ENCODE data around the gene GC. TPM values are rescaled to one million over a fixed set of nuclear protein-coding genes. Genes with fewer than 3 reads are reported as not detected.
A peak's percentile ranks its signal among the peaks of the same experiment; 100 is the strongest.
"Not testable (repeated sequence)": the region's sequence is repeated elsewhere in the genome, so short reads cannot be mapped to it uniquely, and the experiment has no call there.

GC gene
- total and polyA plus RNA-seq, 10 of the 15 experiments (the other 5 are each of a cell fraction or from before 2014, with no cell fraction given), result 2.3 TPM; not detected in 9

DNA sequence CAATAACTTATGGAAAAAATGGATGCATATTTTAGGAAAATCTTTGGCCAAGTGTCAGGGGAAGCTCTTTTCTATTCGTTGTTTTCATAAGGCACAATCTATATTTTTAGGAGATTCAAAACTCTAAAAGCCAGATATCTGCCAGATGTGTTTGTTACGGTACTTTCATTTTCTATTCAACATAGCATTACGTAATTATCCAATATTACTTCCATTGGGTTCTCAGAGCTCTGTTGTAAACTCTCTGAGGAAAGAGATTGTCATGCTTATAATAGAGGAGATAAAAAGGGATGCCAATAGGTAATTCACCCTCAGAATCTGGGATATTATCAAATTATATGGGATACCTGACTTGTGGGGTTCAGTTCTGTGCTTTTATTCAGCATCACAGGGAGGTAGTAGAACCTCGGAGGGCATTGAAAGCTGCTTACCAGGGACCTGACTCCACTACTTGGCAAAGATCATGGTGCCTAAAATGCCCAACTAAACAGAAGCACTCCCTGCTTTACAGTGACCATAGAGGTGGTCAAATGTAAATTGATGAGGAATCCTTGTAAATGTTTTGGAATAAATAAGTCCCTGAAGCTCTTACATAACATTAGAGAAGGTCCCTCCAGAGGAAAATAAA lies 32.9 kb upstream of the GC start:
- no peak for TF ChIP-seq SREBF1 (IDR thresholded peaks at IDR 0.05; ENCODE audit: low read length)
- Histone ChIP-seq H3K4me3 (no peak overlapping the region), H3K4me2 (ENCODE audit: control insufficient read depth, insufficient read depth) (no peak overlapping the region), H2AFZ (ENCODE audit: control insufficient read depth, low read depth, low read length) (no peak overlapping the region), H3K4me1 (ENCODE audit: control insufficient read depth, insufficient read depth, low read length) (no peaks in the 10 kb centered on the region), H3K36me3 (ENCODE audit: control insufficient read depth in 2 of 2, insufficient read depth in 2 of 2, low read length in 1 of 2) (no peaks in the 10 kb centered on the region), H3K27ac (ENCODE audit: control insufficient read depth, insufficient read depth) (no peak overlapping the region), H3K9ac (ENCODE audit: control insufficient read depth, insufficient read depth, low read length) (no peak overlapping the region), H4K20me1 (ENCODE audit: control insufficient read depth, insufficient read depth) (no peaks in the 10 kb centered on the region), H3K27me3 (replicated peaks in 1 of 2; ENCODE audit: control insufficient read depth in 2 of 2, insufficient read depth in 2 of 2, low read length in 1 of 2) (no peaks in the 10 kb centered on the region), H3K79me2 (ENCODE audit: control insufficient read depth, insufficient read depth, low read length) (no peaks in the 10 kb centered on the region), H3K9me3 (replicated peaks; ENCODE audit: control insufficient read depth, insufficient read depth, low read length) (no peaks in the 10 kb centered on the region)
- intact Hi-C loops (cut with micrococcal nuclease; ENCODE audit: unreplicated experiment), result no loop called here
- no peak for DNase-seq (ENCODE audit: low read depth, low spot score)
- ChIA-PET CTCF (no interaction called here), RAD21 (ENCODE audit: unreplicated experiment) (no interaction called here), POLR2A (no interaction called here), SMC1A (ENCODE audit: uncharacterized antibody, unreplicated experiment) (interaction anchor here (1.5 kb wide), 1 partner anchor 12 kb away, joined by 7 read pairs; no protein-coding TSS in a partner anchor)
- 42% methylated on average over 4 of the region's 4 CpGs for WGBS (ENCODE audit: insufficient coverage, insufficient replicate concordance, low lambda C conversion rate, missing lambda C conversion rate)
- FAIRE-seq, result no peak
- no peak for ATAC-seq
- in situ Hi-C loops (cut with MboI), result no loop called here
- BruUV-seq (replicated peaks), result no TSS peak

- CTCF ChIA-PET, result no interaction called here
- 4% methylated on average over 2 of the region's 2 CpGs for WGBS (ENCODE audit: insufficient coverage, insufficient replicate concordance, low lambda C conversion rate, missing lambda C conversion rate)
- Histone ChIP-seq H3K4me1 (ENCODE audit: control insufficient read depth, insufficient read depth, low read length) (no peaks in the 10 kb centered on the region), H4K20me1 (ENCODE audit: control insufficient read depth, insufficient read depth) (no peaks in the 10 kb centered on the region), H3K9ac (ENCODE audit: control insufficient read depth, insufficient read depth, low read length) (no peak overlapping the region), H3K27ac (ENCODE audit: control insufficient read depth, insufficient read depth) (no peak overlapping the region), H3K9me3 (replicated peaks; ENCODE audit: control insufficient read depth, insufficient read depth, low read length) (no peaks in the 10 kb centered on the region), H3K36me3 (ENCODE audit: control insufficient read depth in 2 of 2, insufficient read depth in 2 of 2, low read length in 1 of 2) (no peaks in the 10 kb centered on the region), H3K27me3 (replicated peaks in 1 of 2; ENCODE audit: control insufficient read depth in 2 of 2, insufficient read depth in 2 of 2, low read length in 1 of 2) (no peaks in the 10 kb centered on the region), H3K4me3 (no peak overlapping the region), H3K79me2 (ENCODE audit: control insufficient read depth, insufficient read depth, low read length) (no peaks in the 10 kb centered on the region), H3K4me2 (ENCODE audit: control insufficient read depth, insufficient read depth) (no peak overlapping the region), H2AFZ (ENCODE audit: control insufficient read depth, low read depth, low read length) (no peak overlapping the region)
- no peak for TF ChIP-seq FOXM1 (IDR thresholded peaks at IDR 0.05; ENCODE audit: low read depth, low read length)
- TF ChIP-seq ATF7 (IDR thresholded peaks at IDR 0.05; ENCODE audit: low read depth), result no peak
- no peak for TF ChIP-seq HDGF (IDR thresholded peaks at IDR 0.05)
- TF ChIP-seq KAT2A (conservative IDR thresholded peaks at IDR 0.05; ENCODE audit: control insufficient read depth, low read depth, low read length), result no peak
- no peak for TF ChIP-seq RAD51 (IDR thresholded peaks at IDR 0.05)
- peak; percentile 77 for TF ChIP-seq REST (IDR thresholded peaks at IDR 0.05; ENCODE audit: low read depth, low read length)
- SMC1A ChIA-PET (ENCODE audit: uncharacterized antibody, unreplicated experiment), result no interaction called here
- intact Hi-C loops (cut with micrococcal nuclease; ENCODE audit: unreplicated experiment) (no loop called here), in situ Hi-C loops (cut with MboI) (no loop called here)
- ATAC-seq, result no peak
- no TSS peak for BruUV-seq (replicated peaks)
- no peak for DNase-seq (ENCODE audit: low read depth, low spot score)
- POLR2A ChIA-PET, result no interaction called here
- FAIRE-seq, result no peak
- RAD21 ChIA-PET (ENCODE audit: unreplicated experiment), result no interaction called here
Observed at GRCh38 chr4:71814433-71814832, 30.6 kb upstream of the GC start.

- H3K4me1 ChIP-seq (ENCODE audit: control insufficient read depth, insufficient read depth, low read length); H3K9me3 ChIP-seq (replicated peaks; ENCODE audit: control insufficient read depth, insufficient read depth, low read length); CTCF ChIA-PET; H3K27me3 ChIP-seq (replicated peaks in 1 of 2; ENCODE audit: control insufficient read depth in 2 of 2, insufficient read depth in 2 of 2, low read length in 1 of 2); H3K9ac ChIP-seq (ENCODE audit: control insufficient read depth, insufficient read depth, low read length); H3K27ac ChIP-seq (ENCODE audit: control insufficient read depth, insufficient read depth); BruUV-seq (replicated peaks); H4K20me1 ChIP-seq (ENCODE audit: control insufficient read depth, insufficient read depth); RAD21 ChIA-PET (ENCODE audit: unreplicated experiment); H2AFZ ChIP-seq (ENCODE audit: control insufficient read depth, low read depth, low read length); H3K79me2 ChIP-seq (ENCODE audit: control insufficient read depth, insufficient read depth, low read length); intact Hi-C loops (cut with micrococcal nuclease; ENCODE audit: unreplicated experiment); H3K36me3 ChIP-seq (ENCODE audit: control insufficient read depth in 2 of 2, insufficient read depth in 2 of 2, low read length in 1 of 2); FAIRE-seq; POLR2A ChIA-PET; SMC1A ChIA-PET (ENCODE audit: uncharacterized antibody, unreplicated experiment); H3K4me2 ChIP-seq (ENCODE audit: control insufficient read depth, insufficient read depth); DNase-seq (ENCODE audit: low read depth, low spot score); ATAC-seq; H3K4me3 ChIP-seq; in situ Hi-C loops (cut with MboI): not testable (repeated sequence)
- 0% methylated on average over 1 of the region's 1 CpG for WGBS (ENCODE audit: insufficient coverage, insufficient replicate concordance, low lambda C conversion rate, missing lambda C conversion rate)
Observed at GRCh38 chr4:71809805-71810204, 25.9 kb upstream of the GC start.

Data from GM12878 (cell line).